ENCODE measurements around the gene C2orf68. TPM values are rescaled to one million over a fixed set of nuclear protein-coding genes. Genes with fewer than 3 reads are reported as not detected.
A peak's percentile ranks its signal among the peaks of the same experiment; 100 is the strongest.

Gene C2orf68
- total and polyA plus RNA-seq, 12 donors, result 14.2 to 47.0 (median 33.7) TPM

- Histone ChIP-seq H3K4me1 (peaks cover 17 to 90% (median 83%) of the 10 kb centered on the region in 9 donors), H3K4me3 (no peak overlapping the region), H3K27ac (peak overlapping the region; percentile 63 to 97 (median 86)), H3K9me3 (no peaks in the 10 kb centered on the region), H3K27me3 (no peaks in the 10 kb centered on the region), H3K36me3 (peaks cover 0 to 16% (median 0%) of the 10 kb centered on the region in 9 donors)
- ATAC-seq (no peak), DNase-seq (no peak)
- intact Hi-C loops (cut with DNase I), result no loop called here
- no peak for TF ChIP-seq CTCF (IDR thresholded peaks at IDR 0.05)
- WGBS, 2 donors, result 77 to 81% methylated on average over 4 of the region's 4 CpGs
Observed at GRCh38 chr2:85588645-85589044, 23.2 kb downstream of the C2orf68 start.

- intact Hi-C loops (cut with DNase I), result no loop called here
- Histone ChIP-seq H3K27ac (peak overlapping the region; percentile 63 to 97 (median 86)), H3K9me3 (no peaks in the 10 kb centered on the region), H3K36me3 (peaks cover 0 to 12% (median 0%) of the 10 kb centered on the region in 9 donors), H3K27me3 (no peaks in the 10 kb centered on the region), H3K4me3 (no peak overlapping the region), H3K4me1 (peaks cover 17 to 91% (median 84%) of the 10 kb centered on the region in 9 donors)
- WGBS, 2 donors, result 70 to 78% methylated on average over 4 of the region's 4 CpGs
- TF ChIP-seq CTCF (IDR thresholded peaks at IDR 0.05), result no peak
- no peak for DNase-seq
- ATAC-seq, result no peak
Observed at GRCh38 chr2:85588236-85588635, 23.6 kb downstream of the C2orf68 start.

DNA sequence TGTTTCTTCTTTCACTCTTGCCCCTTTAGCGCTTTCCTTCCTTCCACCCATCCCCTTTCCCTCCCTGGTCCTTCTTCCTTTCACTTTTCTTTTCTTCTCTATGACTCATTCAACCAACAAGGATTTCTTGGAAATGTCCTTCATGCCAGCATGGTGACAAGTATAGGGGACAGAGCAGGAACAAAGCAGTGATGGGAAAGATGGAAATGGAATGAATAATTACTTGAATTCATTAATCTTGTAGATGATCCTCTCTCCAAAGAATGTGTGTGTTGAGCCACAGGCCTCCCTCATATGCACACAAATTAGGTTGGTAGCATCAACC lies 26.1 kb downstream of the C2orf68 start:
- H3K27me3 ChIP-seq, result no peaks in the 10 kb centered on the region
- 50 to 77% methylated on average over 1 of the region's 1 CpG for WGBS, 2 donors
- intact Hi-C loops (cut with DNase I), result no loop called here

More for the DNA sequence above, 26.1 kb downstream of the C2orf68 start:
- no peak for DNase-seq
- H3K4me1 ChIP-seq, result peaks cover 13 to 82% (median 67%) of the 10 kb centered on the region in 9 donors
- H3K36me3 ChIP-seq, result peaks cover 0 to 15% (median 0%) of the 10 kb centered on the region in 9 donors
- peak overlapping the region in 8 of 10 donors; percentile 55 to 83 (median 78) for H3K4me3 ChIP-seq
- peak overlapping the region; percentile 21 to 97 (median 93) for H3K27ac ChIP-seq
- TF ChIP-seq CTCF (IDR thresholded peaks at IDR 0.05), result no peak
- no peaks in the 10 kb centered on the region for H3K9me3 ChIP-seq
- ATAC-seq, result peak in 3 of 8 donors; percentile 0 to 3 (median 2)
